Cerebellar cortex (tissue), 1 donor: ENCODE measurements around the gene MPZL3.
"Not testable (repeated sequence)": the region's sequence is repeated elsewhere in the genome, so short reads cannot be mapped to it uniquely, and the experiment has no call there.

Experiments used
- DNase-seq: peaks from one replicate; pipeline ENCODE4 v3.0.0-alpha.2; 2015; ENCODE audit warnings: low spot score

MPZL3 gene

DNA sequence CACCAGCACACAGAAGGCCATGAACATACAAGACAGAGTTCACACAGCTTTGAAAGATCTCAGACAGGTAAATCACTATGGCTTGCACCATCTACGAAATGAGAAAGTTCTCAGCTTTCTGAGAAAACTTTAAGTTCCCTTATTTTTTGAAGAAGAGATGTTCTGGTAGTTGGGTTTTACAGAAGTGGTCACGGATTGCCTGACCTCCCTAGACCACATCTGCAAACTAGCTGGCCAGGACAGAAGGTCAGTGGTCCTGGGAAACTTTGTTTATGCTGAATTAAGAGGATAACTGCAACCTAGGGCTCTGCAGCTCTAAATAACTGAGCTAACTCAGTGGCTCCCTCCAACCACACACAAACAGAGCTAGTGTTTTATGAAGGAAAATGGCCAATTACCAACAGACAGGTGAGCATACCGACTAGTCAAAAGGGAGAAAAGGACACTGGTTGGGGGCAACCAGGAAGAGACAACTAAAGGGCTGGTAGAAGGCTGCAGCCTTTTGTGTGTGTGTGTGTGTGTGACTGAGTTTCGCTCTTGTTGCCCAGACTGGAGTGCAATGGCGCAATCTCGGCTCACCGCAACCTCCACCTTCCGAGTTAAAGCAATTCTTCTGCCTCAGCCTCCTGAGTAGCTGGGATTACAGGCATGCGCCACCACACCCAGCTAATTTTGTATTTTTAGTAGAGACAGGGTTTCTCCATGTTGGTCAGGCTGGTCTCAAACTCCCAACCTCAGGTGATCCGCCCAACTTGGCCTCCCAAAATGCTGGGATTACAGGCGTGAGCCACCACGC lies 67.2 kb downstream of the MPZL3 start:
- no peak for DNase-seq

DNA sequence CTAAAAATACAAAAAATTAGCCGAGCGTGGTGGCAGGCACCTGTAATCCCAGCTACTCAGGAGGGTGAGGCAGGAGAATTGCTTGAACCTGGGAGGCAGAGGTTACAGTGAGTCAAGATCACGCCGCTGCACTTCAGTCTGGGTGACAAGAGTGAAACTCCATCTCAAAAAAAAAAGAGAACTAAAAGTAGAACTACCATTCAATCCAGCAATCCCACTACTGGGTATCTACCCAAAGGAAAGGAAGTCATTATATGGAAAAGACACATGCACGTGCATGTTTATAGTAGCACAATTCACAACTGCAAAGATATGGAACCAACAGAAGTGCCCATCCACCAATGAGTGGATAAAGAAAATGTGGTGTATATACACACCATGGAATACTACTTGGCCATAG lies 68.5 kb downstream of the MPZL3 start:
- DNase-seq: not testable (repeated sequence)

- peak; percentile 97 for DNase-seq
Observed at GRCh38 chr11:118180300-118180703, 71.9 kb downstream of the MPZL3 start.

- no peak for DNase-seq
Observed at GRCh38 chr11:118176778-118177134, 75.4 kb downstream of the MPZL3 start.
